ENCODE results near the gene TBC1D22A.
A peak's percentile ranks its signal among the peaks of the same experiment; 100 is the strongest.

TBC1D22A gene

GRCh38 chr22:46860562-46860961 is 98.1 kb downstream of the TBC1D22A start:
- DNase-seq (ENCODE audit: low read depth), result no peak

GRCh38 chr22:46861468-46862367 is 99.3 kb downstream of the TBC1D22A start:
- DNase-seq (ENCODE audit: low read depth), result no peak

DNA sequence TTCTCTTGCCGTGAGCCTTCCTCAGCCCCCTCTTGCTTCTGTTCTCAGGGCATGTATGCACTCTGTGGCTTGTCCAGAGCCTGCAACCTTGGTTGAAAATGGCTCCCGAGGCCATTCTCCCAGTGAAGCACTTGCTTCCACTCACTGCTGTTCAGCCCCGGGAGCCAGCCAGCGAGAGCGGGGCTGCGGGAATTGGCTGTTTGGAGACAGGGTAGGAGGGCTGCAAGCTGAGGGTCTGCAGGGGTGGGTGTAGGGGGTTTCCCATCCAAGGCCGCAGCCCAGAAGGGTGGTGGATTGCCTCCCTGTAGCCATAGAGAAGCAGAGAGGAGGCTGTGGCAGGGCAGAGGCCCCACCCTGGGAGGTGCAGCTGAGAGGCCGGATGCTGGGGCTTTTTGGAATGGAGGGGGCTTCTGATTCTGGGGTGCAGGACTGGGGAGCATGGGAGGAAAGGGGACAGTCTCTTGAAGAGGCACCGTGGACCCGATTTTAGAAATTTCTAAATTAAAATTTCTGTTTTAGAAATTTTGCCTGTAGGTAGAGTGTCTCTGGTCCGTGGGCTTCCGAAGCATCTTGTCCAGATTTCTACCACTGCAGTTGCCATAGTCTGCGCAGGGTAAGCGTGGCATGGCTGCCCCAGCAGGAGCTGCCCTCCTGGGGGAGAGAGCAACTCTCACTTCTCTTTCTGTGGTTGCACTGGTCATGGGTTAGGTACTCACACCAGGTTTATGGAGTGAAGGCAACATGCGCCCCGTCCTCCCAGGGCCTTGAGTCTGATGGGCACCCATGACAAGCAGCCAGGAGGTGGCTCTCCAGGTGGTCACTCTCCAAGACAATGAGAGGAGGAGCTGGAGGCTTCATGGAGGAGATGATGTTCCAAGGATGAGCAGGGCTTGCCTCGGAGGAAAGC is 100.2 kb downstream of the TBC1D22A start:
- no peak for DNase-seq (ENCODE audit: low read depth)

GRCh38 chr22:46863794-46864193 is 101.3 kb downstream of the TBC1D22A start:
- DNase-seq (ENCODE audit: low read depth), result no peak

DNA sequence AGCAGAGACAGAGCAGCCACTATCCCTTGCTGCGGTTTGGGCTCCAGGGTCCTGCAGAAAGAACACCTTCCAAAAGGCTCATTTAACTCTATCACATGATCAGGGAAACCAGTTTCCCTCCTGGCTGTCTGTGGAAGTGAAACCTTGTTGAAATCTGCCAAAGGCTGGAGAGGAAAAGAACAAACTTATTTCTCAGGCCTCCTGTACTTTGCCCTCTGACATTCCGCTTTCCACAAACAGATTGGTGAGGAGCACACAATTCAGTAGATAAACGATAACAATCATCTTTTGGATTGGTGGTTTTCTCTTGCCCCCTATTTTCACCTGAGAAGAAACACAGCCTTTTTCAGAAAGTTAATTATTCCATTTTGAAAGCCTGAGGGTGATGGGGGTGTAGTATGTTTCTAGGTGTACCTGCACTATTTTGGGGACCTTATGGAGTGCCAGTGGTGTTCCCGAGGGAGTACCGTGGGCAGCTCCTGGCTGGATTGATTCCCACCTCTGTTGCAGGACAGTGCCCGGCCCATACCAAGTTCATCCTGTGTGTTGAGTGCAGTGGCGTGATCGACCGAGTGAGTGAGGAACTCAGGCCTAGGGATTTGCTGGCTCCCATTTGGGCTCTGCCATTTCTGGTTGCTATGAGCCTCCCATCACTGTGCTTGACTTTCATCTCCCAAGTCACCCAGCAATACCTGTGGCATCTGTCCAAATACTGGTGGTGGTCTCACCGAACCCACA is 102.0 kb downstream of the TBC1D22A start:
- DNase-seq (ENCODE audit: low read depth), result no peak

DNA sequence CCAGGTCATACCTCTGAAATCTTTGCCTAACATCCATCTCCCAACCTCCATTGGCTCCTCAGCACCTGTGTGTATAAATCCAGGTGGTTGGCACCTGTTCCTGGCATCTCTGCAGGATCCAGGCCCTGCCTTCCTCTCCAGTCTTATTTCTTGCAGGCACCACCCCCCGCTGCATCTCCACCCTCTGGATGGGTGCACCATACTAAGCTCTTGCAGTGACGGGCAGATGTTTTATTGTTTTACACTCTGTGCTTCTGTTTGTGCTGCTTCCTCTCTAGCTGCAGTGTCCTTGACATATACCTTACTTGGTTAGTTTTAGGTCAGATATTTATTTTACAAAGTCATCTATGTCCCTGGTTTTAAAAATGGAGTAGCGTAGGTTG is 102.6 kb downstream of the TBC1D22A start:
- no peak for DNase-seq (ENCODE audit: low read depth)

DNA sequence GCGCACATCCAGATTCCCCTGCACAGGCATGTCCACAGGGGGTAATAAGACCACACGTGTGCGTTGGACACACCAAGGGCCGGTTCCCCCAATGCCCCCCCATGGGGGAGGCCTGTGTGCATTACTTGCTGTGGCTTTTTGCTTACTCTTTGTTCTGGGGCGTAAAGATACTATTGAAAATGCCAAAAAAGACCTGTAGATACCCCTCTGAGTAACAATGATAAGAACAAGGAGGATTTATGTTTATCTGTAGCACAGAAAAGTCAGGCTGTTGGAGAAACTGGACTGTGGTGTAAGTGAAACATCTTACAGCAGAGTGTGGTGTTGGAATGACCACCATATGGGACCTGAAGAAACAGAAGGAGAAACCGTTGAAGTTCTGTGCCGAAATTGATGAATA is 103.2 kb downstream of the TBC1D22A start:
- no peak for DNase-seq (ENCODE audit: low read depth)

GRCh38 chr22:46866591-46866990 is 104.1 kb downstream of the TBC1D22A start:
- DNase-seq (ENCODE audit: low read depth), result peak; percentile 94

- DNase-seq (ENCODE audit: low read depth), result no peak
These were observed 104.7 kb downstream of the TBC1D22A start for GRCh38 chr22:46867106-46867505.

DNA sequence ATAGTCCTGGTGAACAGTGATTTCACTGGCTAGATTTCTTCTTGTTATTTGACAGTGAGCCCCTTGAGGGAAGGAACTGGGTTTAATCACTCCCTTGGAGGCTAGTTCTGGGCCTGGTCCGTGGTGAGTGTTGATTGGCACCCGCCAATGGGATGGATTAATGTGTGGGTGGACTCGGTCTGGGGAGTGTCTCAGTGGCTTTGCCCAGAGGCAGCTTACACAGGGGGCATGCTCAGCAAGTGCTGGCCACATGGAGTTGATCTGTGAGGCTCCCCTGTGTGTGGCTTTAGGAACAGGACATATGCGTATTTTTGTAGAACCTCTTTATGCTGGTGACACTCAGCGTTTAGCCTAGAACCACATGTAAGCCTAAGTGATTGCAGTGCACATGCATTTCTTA is 106.9 kb downstream of the TBC1D22A start:
- DNase-seq (ENCODE audit: low read depth), result no peak

GRCh38 chr22:46869831-46870441 is 107.5 kb downstream of the TBC1D22A start:
- DNase-seq (ENCODE audit: low read depth), result no peak

- no peak for DNase-seq (ENCODE audit: low read depth)
These were observed 109.4 kb downstream of the TBC1D22A start for GRCh38 chr22:46871826-46872225.

DNA sequence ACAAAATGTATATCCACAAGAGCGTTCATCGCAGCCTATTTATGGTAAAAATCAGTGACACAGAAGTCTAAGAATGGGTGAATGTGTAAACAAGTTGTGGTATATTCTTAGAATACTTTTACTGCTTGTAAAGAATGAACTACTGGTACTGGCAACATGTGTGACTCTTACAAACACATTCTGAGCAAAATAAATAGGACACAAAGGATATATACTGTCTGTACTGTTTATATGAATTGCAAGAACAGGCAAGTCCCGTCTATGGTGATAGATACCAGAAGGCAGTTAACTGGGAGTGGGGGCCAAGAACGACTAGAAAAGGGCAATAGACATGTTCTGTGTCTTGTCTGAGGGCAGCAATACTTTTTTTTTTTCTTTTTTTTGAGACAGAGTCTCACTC is 112.6 kb downstream of the TBC1D22A start:
- DNase-seq (ENCODE audit: low read depth), result no peak

- DNase-seq (ENCODE audit: low read depth), result no peak
These were observed 114.0 kb downstream of the TBC1D22A start for GRCh38 chr22:46876357-46876934.

- DNase-seq (ENCODE audit: low read depth), result no peak
These were observed 115.9 kb downstream of the TBC1D22A start for GRCh38 chr22:46878191-46878948.

DNA sequence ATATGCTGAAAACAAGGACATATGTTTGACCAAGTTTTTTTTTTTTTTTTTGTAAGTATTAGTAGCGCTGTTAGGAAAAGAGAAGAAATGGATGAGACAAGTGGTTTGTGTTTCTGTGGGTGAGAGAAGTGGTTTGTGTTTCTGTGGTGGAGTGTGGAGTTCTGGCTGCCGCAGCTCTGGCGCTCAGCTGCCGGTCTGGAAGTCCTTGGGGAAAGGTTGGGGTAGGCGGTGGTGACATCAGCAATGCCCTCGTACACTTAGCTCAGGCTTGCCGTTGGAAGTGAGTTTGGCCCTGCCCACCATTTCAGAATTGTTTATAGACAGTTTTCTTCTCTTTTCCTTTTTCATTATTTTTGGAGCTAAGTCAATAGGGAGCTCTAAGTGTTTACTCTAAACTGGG is 116.6 kb downstream of the TBC1D22A start:
- DNase-seq (ENCODE audit: low read depth), result no peak

- DNase-seq (ENCODE audit: low read depth), result peak; percentile 26
These were observed 119.1 kb downstream of the TBC1D22A start for GRCh38 chr22:46881373-46882118.

DNA sequence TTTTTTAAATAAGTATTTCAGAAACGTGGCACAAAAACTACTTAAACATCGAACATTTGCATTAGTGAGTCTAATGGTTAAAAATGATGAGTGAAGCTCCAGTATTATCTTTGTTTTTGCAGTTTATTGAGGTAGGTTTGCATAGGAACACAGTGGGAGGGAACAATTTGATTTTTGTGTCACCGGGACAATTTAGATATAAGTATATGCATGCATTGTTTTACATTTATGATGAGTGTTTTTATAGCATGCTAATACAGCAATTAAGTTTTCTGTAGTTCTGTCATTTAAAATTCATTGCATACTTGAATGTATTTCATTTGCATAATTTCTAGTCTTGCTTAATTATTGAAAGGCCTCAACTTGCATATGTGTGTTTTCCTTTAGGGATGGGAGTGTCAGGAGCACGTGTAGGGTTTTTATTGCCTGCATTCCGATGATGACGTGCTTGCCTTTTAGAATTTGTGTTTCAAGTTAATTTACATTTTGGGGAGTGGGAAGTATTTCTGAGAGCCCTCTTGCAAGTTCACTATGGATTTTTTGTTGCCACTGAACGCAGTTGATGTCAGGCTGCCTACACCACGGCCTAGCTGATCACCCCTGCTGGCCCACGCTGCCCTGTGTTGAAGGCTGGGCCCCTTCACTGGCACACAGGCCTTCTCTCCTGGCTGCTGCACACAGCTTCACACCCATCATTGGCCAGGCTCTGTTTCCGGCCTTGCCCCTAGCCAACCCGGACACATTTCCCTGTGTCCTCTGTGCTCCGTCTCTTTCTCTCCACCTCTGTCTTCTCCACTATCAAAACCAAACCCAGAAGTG is 120.9 kb downstream of the TBC1D22A start:
- peak; percentile 6 for DNase-seq (ENCODE audit: low read depth)

- no peak for DNase-seq (ENCODE audit: low read depth)
These were observed 121.9 kb downstream of the TBC1D22A start for GRCh38 chr22:46884365-46884764.
